Measurements from ENCODE around the gene MIS12. TPM values are rescaled to one million over a fixed set of nuclear protein-coding genes. Genes with fewer than 3 reads are reported as not detected.

MIS12 gene
- total RNA-seq, 6 donors from 2014 or later: 3.2 to 79.6 (median 15.2) TPM

GRCh38 chr17:5535436-5535835 lies 49.1 kb downstream of the MIS12 start:
- Histone ChIP-seq H3K4me3 (no peak overlapping the region), H3K27ac (no peak overlapping the region), H3K9me3 (no peaks in the 10 kb centered on the region), H3K36me3 (peaks cover 0 to 84% (median 45%) of the 10 kb centered on the region in 4 donors), H3K4me1 (no peaks in the 10 kb centered on the region), H3K27me3 (no peaks in the 10 kb centered on the region)
- TF ChIP-seq POLR2A (IDR thresholded peaks at IDR 0.05) (no peak), CTCF (IDR thresholded peaks at IDR 0.05) (no peak), EP300 (IDR thresholded peaks at IDR 0.05) (no peak), POLR2AphosphoS5 (IDR thresholded peaks at IDR 0.05) (no peak)
- 95 to 100% methylated on average over 1 to 2 of the region's 2 CpGs for WGBS, 2 donors
- ATAC-seq (ENCODE audit: low FRiP score in 2 of 2) (no peak), DNase-seq (no peak)

GRCh38 chr17:5536866-5537650 lies 50.7 kb downstream of the MIS12 start:
- no peak overlapping the region for H3K27ac ChIP-seq
- H3K4me1 ChIP-seq: no peaks in the 10 kb centered on the region
- H3K36me3 ChIP-seq: peaks cover 0 to 84% (median 47%) of the 10 kb centered on the region in 4 donors
- 85 to 87% methylated on average over 11 of the region's 11 CpGs for WGBS, 2 donors
- no peak overlapping the region for H3K4me3 ChIP-seq
- no peak for TF ChIP-seq EP300 (IDR thresholded peaks at IDR 0.05)
- TF ChIP-seq CTCF (IDR thresholded peaks at IDR 0.05): no peak
- no peak for TF ChIP-seq POLR2A (IDR thresholded peaks at IDR 0.05)
- no peak for TF ChIP-seq POLR2AphosphoS5 (IDR thresholded peaks at IDR 0.05)
- ATAC-seq (ENCODE audit: low FRiP score in 2 of 2): peak in 1 of 2 donors; percentile 41
- no peaks in the 10 kb centered on the region for H3K9me3 ChIP-seq
- no peaks in the 10 kb centered on the region for H3K27me3 ChIP-seq
- DNase-seq: no peak

GRCh38 chr17:5539286-5539685 lies 52.9 kb downstream of the MIS12 start:
- Histone ChIP-seq H3K4me3 (no peak overlapping the region), H3K4me1 (no peaks in the 10 kb centered on the region), H3K9me3 (no peaks in the 10 kb centered on the region), H3K27ac (no peak overlapping the region), H3K27me3 (no peaks in the 10 kb centered on the region), H3K36me3 (peaks cover 0 to 82% (median 47%) of the 10 kb centered on the region in 4 donors)
- DNase-seq: no peak
- no peak for ATAC-seq (ENCODE audit: low FRiP score in 2 of 2)
- TF ChIP-seq CTCF (IDR thresholded peaks at IDR 0.05) (no peak), EP300 (IDR thresholded peaks at IDR 0.05) (no peak), POLR2A (IDR thresholded peaks at IDR 0.05) (no peak), POLR2AphosphoS5 (IDR thresholded peaks at IDR 0.05) (no peak)
- 96 to 99% methylated on average over 6 to 8 of the region's 8 CpGs for WGBS, 2 donors

- Histone ChIP-seq H3K27me3 (no peaks in the 10 kb centered on the region), H3K9me3 (no peaks in the 10 kb centered on the region), H3K36me3 (peaks cover 0 to 81% (median 45%) of the 10 kb centered on the region in 4 donors), H3K4me3 (no peak overlapping the region), H3K27ac (no peak overlapping the region), H3K4me1 (no peaks in the 10 kb centered on the region)
- no peak for TF ChIP-seq EP300 (IDR thresholded peaks at IDR 0.05)
- no peak for TF ChIP-seq POLR2AphosphoS5 (IDR thresholded peaks at IDR 0.05)
- TF ChIP-seq POLR2A (IDR thresholded peaks at IDR 0.05): no peak
- DNase-seq (no peak), ATAC-seq (ENCODE audit: low FRiP score in 2 of 2) (no peak)
- WGBS, 2 donors: 91 to 92% methylated on average over 7 of the region's 7 CpGs
Observed at GRCh38 chr17:5540321-5540720, 54.0 kb downstream of the MIS12 start.

Other genes with a start within 250 kb of the MIS12 start
- 10 to 100 TPM; 36.1 to 81.7 (median 39.6) TPM for gene RABEP1, start 204.3 kb upstream of the MIS12 start, total RNA-seq
- 10 to 100 TPM; 40.4 to 91.4 (median 49.8) TPM for gene NUP88, start 66.9 kb upstream of the MIS12 start, total RNA-seq
- 10 to 100 TPM; 32.2 to 78.6 (median 47.1) TPM for gene RPAIN, start 66.4 kb upstream of the MIS12 start, total RNA-seq
- gene C1QBP, start 47.4 kb upstream of the MIS12 start, total RNA-seq: 100 to 1,000 TPM in 1 of 6 donors, 10 to 100 TPM in 5; 22.0 to 115 (median 73.5) TPM
- 10 to 100 TPM in 4 of 6 donors, 1 to 10 TPM in 2; 5.1 to 11.5 (median 10.4) TPM for gene DHX33, start 17.6 kb upstream of the MIS12 start, total RNA-seq
- 10 to 100 TPM in 5 of 6 donors, 1 to 10 TPM in 1; 6.3 to 60.5 (median 30.8) TPM for gene DERL2, start 388 bp upstream of the MIS12 start, total RNA-seq
- 100 to 1,000 TPM in 1 of 6 donors, 10 to 100 TPM in 5; 24.3 to 137 (median 41.5) TPM for gene NLRP1, start 97.9 kb downstream of the MIS12 start, total RNA-seq